ENCODE data around the gene MAN2A1.

Gene MAN2A1

DNA sequence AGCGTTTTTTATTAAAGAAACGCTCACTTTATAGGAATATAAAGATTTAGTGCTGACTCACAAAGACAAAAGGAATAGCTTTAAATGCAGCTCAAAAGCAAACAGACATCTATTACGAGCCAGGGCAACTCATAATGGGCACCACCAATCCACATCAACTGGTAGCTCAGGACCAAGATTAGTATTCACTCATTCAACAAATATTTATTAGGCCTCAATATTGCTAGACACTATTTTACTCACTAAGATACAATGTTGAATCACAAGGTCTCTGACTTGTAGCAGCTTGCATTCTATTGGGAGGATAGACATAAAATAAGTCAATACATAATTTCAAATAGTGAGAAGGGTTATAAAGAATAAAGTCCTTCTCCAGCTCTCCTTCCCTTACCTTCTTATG lies 8.0 kb upstream of the MAN2A1 start:
- DNase-seq (ENCODE audit: low read depth): no peak

DNA sequence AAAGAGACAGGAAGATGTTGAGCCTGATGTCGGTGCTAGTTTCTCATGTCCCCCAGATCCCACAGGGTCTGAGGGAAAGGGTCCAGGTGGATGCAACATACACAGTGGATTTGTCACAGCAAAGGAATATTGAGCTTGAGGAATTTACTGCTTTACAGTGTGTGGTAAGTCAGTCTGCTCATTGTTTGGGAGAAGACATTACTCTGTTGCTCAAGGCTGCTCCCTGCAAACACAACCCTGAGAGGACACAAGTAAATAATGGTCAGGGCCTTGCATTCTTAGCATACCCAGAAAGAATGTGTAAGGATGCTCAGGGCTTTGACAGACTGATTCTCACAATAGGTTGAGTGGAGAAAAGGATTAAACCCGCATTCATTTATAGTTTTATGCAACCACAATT lies 7.3 kb upstream of the MAN2A1 start:
- no peak for DNase-seq (ENCODE audit: low read depth)

DNA sequence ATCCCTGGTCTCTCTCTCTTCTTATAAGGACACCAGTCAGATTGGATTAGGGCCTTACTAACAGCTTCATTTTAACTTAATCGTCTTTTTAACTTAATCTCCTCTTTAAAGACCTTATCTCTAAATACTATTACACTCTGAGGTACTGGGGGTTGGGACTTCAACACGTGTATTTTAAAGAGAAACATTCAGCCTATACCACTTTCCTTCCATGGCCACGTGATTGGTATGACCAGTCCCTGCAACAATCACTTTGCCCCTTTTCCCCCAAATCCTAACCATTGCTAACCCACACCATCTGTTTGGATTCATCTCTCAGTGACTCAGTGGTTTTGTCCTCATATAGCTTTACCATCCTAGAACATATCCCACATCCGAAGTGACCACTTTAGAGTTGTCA lies 3.8 kb upstream of the MAN2A1 start:
- DNase-seq (ENCODE audit: low read depth): no peak

DNA sequence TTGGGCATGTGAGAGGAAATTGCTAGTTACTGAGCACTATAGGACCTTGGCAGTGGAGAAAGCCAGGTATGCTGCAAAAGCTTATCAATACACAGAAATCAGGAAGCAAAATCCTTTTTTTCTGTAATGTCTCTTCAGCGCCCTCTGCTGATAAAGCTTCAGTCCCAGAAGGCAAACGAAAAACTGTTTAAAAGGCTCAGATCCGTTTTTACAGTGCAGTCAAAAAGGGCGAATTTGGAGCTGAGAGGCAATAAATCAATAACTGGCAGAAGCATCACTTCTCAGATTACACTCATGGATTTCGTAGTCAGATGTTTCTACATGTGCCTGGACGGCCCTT lies 1.1 kb upstream of the MAN2A1 start:
- DNase-seq (ENCODE audit: low read depth): peak; percentile 69

DNA sequence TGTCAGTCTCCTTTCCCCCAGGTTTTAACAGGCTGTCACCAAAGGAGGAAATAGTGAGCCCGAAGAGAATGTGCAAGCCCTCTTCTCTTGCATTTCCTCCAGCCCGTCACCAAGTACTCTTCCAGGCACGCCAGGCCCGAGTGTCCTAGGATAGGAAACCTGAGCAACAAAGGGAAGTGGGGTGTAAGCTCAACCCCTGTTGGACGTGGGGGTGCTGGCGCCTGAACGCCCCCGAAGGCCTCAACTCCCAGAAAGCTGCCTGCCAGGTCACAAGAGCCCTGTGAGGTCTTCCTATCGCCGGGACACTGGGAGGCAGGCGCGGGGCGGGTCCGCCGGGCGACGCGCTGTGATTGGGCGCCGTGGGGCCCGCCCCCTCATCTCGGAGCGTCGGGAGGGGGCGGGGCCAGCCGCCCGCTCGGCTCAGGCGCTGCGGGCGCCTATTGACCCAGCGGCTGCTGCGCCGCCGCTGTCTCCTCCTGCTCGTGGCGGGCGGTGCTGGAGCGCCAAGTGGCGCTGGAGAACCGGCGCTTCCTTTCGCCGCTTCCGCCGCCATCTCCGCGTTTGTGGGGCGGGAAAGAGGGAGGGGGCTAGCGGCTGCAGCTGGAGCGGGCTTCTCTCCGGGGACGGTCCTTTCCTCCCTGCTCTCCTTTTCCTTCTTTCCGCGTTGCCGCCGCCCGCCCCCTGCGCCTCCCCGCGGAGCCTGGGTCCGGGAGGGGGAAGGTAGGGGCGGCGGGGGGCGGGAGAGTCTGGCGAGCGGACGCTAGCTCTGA lies 572 bp upstream of the MAN2A1 start:
- peak; percentile 90 for DNase-seq (ENCODE audit: low read depth)

DNA sequence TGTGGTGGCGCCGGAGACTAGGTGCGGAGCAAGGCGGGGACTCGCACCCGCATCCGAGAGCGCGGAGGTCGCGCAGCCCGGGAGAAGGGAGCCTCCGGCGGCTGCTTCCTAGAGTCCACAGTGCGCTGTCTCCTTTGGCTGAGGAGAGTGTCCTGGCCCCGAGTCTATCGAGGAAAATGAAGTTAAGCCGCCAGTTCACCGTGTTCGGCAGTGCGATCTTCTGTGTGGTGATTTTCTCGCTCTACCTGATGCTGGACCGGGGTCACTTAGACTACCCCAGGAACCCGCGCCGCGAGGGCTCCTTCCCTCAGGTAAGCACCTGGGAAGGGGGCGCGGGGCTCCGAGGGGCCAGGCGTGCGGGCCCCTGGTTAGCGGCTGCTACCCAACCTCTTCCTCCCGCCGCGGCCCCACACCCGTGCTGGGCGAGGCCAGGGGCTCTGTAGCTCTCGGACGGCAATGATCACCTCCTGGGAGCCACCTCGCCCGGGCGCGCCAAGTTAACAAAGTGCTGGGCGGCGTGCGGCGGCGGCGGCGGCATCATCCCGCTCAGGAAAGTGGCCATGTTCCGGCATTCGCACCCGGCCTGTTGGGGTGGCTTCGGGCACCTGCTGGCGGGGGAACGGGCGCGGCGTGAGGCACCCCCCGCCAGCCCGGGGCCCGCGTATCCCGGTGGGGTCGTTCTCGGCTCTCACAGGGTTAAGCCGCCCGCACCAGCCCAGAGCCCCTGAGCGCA lies 681 bp downstream of the MAN2A1 start:
- DNase-seq (ENCODE audit: low read depth): peak; percentile 59

DNA sequence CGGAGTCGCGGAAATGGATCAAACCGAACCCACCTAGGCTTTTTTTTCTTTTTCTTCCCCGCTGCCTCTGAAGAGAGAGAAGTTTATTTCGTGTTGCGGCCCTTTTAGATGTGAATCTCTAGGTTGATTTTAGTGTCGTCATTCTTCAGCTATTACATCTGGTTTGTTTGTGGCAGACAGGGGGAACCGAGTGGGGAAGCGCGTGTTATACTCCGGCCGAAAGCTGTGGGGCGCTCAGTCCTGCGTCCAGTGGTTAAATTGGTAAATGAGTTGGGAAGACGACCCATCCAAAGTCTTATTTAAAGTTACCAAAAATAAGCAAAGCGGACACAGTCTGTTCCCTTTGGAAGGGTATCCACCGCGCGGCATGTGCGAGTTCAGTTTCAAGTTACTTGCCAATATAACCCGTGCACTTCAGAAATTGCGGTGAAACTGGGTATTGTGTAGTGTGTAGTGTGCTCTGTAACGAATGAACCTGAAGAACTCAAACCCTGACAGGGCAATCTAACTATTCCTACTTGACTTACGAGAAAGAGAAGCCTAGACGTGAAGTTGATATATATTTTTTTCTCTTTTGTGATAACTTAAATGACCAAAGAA lies 1.3 kb downstream of the MAN2A1 start:
- peak; percentile 81 for DNase-seq (ENCODE audit: low read depth)

DNA sequence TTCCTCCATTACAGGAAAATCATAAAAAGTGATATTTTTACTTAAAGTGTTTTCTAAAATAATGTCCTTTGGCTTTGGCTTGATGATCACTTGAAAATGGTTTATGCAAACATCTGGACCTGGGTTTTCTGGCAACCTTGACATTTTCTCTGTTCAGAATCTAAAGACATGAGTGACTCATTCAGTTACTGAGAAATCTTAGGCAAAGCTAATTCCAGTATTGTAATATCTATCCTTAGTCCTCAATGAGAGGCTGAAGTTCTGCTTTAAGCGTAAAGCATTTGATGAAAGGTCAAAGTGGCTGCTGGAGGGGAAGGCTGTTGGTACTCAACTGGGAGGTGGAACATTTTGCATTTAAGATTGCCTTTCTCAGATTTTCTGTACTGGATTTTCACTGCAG lies 2.3 kb downstream of the MAN2A1 start:
- DNase-seq (ENCODE audit: low read depth): peak; percentile 67

DNA sequence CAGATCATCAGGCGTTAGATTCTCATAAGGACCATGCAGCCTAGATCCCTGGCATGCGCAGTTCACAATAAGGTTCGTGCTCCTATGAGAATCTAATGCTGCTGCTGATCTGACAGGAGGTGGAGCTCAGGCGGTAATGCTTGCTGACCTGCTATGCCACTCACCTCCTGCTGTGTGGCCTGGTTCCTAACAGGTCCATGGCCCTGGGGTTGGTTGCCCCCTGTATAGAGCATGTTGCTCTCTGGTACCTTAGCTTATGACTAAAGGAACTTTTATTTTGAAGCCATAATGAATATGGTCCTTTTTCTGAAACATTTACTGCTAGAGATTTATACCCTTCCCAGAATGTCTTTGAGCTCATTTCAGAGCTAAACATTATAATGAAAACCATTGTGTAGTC lies 3.1 kb downstream of the MAN2A1 start:
- no peak for DNase-seq (ENCODE audit: low read depth)

DNA sequence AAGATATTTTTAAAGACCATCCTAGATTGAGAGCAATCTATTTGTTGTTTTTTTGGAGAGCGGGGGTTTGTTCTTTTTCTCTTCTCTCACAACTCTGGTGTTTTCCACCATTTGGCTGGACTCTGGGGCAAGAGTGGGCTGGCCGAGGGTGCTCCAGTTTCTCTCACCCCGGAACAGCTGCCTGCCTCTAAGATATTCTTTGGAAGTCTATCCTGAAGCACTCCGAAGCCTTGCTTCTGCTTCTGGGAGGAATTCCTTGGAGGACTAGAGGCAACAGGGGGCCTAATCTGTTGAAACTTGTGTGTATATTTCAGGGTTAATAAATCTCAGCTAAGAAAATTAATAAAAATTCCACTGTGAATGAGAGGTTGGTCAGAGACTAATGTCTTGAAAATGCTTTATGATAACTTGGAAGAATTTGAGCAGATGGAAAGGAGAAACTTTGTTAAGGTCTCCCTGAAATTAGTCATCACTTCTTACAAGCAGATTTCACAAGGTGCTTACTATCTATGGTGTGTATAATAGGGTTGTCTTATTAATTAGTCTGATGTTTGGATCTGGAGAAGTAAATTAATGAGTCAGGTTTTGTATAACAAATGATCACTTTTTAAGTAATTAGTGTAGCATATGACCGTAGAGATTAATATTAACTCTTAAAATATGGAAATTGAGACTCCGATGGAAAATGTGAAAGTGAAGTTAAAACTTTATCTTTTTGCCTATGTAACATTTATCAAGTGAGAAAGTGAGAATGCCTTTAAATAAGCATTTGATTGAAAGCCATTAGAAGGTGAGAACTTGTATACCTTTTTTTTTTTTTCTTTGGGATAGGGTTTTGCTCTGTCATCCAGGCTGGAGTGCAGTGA lies 4.0 kb downstream of the MAN2A1 start:
- DNase-seq (ENCODE audit: low read depth): peak; percentile 62

DNA sequence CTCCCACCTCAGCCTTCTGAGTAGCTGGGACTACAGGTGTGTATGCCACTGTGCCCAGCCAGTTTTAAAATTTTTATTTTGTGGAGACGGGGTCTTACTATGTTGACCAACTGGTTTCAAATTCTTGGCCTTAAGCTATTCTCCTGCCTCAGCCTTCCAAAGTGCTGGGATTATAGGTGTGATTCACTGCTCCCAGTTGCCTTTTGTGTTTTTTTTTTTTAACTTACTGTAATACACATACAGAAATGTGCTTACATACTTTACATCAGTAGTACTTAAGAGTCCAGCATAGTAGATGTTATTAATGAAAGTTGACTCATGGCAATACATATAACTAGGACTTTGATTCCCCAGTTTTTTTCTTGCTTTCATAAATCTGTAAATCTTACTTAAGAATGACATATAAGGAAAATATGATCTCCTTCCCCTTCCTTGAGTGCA lies 4.7 kb downstream of the MAN2A1 start:
- DNase-seq (ENCODE audit: low read depth): peak; percentile 49

DNA sequence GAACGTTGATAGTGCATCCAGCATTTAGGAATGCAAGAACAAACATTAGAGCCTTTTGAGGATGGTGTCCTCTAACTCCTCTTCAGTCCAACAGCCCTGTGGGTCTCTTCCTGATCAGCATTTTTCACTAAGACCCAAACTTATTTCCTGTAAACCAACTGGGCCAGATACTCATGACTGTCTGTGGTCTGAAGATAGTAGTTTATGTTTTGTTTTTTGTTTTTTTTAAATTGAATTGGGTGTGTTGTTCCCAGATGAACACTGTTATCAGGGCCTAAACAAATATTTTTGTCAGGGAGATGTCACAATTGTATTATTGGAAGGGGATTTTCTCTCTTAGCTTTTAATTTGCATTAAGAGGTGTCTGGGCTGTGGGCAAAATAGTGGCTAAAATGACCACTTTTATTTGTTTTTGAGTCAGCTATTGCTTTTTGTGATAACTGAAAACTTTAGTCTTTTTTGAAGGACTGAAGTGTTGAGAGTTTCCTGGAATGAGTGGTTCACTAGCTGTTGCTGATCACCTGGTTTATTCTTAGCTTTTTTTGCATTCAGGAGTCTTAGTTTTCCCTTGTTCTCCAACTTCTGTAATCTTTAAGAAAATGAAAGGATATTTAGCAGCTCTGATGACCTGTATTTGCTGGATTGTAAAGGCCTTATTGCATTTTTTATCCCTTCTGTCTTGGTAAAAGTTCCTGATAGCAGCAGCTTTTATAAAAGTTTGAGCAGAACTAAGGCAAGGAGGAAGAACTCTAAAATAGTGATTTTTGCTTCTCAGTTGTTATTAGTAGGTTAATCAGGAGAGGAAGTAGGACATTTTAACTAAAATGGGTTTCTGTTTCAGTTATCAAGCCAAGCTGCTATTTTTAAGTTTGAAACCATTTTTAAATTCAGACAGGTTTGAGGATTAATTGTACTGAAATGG lies 5.5 kb downstream of the MAN2A1 start:
- DNase-seq (ENCODE audit: low read depth): no peak

DNA sequence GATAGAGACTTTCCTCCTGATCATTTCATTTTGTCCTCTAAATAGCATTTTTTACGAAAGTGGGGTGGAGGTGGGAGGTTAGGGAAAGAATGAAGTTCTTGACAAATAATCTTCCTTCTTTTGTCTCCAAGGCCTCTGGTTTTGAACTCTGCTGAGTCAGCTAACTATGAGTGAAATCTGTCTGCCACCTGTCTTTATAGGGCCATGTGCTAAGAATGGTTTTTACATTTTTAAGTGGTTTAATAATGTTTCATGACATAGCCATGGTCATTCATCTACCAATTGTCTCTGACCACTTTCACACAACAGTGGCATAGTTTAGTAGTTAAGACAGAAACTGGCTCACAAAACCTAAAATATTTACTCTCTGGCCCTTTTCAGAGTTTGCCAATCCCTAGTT lies 7.6 kb downstream of the MAN2A1 start:
- no peak for DNase-seq (ENCODE audit: low read depth)

DNA sequence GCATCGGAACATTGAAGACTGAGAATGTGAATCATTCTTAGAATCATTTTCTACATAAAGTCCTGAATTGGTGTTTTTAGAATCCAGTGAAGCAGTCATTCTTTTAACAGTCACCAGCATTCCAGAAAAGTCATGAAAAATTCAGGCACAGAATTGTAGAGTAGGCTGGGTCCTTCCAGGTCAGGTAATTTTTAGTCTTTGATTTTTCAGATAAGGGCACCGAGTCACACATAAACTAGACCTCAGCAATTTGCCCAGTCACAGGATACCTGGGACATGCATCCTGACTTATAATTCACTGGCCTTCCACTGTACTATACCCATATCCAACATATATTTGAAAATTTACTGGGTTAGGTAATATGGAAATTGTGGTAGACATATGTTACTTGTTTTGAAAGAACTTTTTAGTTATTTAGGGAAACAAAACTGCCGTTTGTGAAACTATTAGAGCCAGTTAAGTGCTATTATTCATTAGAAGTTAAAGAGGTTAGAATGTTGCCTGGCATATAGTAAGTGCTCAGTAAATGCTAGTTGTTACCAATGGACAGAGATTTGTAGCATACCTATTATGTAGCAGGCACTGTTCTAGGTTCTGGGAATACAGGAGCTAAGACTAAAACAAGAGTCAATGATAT lies 10.9 kb downstream of the MAN2A1 start:
- DNase-seq (ENCODE audit: low read depth): no peak

DNA sequence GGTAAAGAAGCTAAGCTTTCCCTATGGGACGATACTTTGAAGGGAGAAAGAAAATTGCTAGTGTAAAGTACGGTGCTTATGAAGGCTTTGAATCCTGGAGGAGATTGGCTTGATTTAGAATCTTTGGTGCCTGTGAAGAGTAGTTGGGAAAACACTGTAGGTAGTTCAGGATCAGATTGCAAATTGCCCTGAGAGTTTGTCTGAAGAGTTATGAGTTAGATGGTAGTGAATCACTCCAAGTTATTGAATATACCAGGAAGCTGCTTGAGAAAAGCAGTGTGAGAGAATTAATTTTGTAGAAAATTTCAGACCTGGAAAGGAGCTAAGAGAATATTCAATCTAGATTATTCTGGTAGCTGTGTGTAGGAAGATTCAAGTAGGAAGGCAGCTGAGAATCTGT lies 11.5 kb downstream of the MAN2A1 start:
- peak; percentile 28 for DNase-seq (ENCODE audit: low read depth)

DNA sequence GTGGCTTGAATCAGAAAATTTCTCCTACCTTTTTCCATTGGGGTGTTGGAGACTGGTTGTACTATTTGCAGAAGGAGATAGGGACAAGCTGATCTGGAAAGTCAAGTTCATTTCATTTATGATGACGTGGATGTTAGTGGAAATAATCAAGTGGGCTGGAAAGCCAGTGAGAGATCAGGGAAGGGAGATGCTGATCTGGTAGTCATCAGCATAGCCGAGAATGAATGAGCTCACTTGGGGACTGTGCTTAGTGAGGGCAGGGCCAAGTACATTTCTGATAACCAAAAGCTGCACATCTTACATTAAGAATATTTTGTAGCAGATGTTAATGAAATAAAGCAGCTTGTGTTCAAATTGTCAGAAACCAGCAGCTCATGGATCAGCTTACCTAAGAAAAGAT lies 12.1 kb downstream of the MAN2A1 start:
- DNase-seq (ENCODE audit: low read depth): peak; percentile 36

DNA sequence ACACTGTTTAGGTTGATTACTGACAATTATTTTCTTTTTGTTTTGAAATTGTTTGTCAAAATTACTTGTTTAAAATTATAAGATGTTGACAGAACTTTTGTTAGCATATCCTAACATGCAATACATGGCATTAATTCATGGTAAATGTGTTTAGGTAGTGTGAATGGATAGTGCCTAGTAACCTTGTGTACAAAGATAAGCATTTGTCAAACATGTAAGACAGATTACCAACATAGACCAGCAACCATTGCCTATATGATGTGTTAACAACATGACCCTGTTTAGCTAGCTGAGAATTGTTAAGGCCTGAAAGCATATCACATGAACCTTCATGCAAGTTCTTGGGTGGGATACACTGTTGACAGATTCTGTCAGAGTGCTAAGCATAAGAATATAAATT lies 13.4 kb downstream of the MAN2A1 start:
- DNase-seq (ENCODE audit: low read depth): no peak

DNA sequence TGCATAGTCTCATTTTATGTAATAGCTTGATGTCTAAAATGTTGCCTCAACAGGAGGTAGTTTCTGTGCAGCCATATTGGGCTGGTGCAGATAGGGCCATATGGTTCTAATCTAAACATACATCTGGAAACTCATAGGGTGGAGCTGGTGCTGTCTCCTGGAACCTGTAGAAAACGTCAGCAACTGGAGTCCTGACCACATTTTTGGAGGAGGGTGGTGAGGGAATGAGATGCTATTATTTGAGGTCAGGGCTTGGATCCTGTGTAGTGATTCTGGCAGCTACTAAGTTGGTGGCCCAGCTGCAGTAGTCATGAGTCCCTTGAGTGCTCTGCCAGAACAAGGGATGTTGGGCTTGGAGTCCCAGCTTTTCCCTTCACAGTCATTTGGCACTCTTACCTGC lies 14.1 kb downstream of the MAN2A1 start:
- DNase-seq (ENCODE audit: low read depth): no peak

DNA sequence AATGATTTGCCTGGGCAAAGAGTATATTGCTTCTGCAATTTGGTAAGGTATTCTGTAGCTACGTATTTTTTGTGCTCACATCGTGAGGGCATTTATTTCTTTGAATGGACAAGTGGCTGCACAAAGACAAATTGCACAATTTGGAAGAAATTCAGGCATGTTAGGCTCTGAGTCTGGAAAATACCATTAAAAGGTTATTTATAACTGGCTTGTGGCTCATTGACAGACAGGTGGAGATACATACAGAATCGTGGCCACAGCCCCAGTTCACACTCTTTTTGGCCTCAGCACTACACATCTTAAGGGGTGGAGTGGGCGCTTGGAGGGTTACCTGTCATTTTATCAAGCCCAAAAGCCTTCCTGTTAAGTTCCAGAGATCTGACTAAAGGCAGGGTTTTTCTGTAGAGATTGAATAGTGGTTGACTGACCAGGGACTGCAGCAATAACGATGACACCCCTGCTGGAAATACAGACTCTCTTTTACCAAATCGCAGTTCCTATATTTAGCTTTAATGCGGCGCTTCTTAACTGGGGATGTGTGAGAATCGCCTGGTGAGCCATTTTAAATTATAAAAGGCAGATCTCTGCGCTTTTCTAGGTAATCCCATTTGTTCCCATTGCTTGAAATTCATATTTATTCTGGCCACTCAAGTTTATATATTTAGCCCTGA lies 14.7 kb downstream of the MAN2A1 start:
- DNase-seq (ENCODE audit: low read depth): no peak

DNA sequence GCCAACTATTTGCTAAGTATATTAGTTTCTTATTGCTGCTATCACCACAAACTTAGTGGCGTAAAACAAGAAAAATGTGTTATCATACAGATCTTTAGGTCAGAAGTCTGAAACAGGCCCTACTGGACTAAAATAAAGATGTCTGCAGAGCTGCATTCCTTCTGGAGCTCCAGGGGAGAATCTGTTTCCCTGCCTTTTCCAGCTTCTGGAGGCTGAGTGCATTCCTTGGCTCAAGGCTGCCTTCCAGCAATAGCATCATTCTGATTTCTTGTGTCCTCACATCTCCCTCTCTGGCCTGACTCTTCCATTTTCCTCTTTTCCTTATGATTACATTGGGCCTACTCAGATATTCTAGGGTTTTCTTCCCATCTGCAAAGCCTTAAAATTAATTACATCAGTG lies 15.9 kb downstream of the MAN2A1 start:
- DNase-seq (ENCODE audit: low read depth): no peak
